ENCODE data around the gene CNTROB.

GRCh38 chr17:7888184-7888920, 43.7 kb upstream of the CNTROB start, which contains the start of gene CHD3:
- no peak for TF ChIP-seq CTCF (IDR thresholded peaks at IDR 0.05; ENCODE audit: poor library complexity, severe bottlenecking)
- no peak for TF ChIP-seq SMC3 (conservative IDR thresholded peaks at IDR 0.05; ENCODE audit: poor library complexity)
- no peak for TF ChIP-seq EZH2 (IDR thresholded peaks at IDR 0.05; ENCODE audit: borderline replicate concordance, insufficient read depth, low read length, poor library complexity, severe bottlenecking)
- TF ChIP-seq TAF1 (IDR thresholded peaks at IDR 0.05; ENCODE audit: low read depth): no peak
- no peak for TF ChIP-seq POLR2AphosphoS5 (IDR thresholded peaks at IDR 0.05)
- TF ChIP-seq EP300 (conservative IDR thresholded peaks at IDR 0.05; ENCODE audit: poor library complexity, severe bottlenecking): no peak

Measured in neural cell (in vitro differentiated cells).